SU-DHL-6 (cell line): ENCODE results near the gene ZNF154.

Experiments used
- H2AFZ ChIP-seq: fragments of 200-600 bp; sonication (generic); 2 replicates; pipeline ENCODE4 v1.6.1; 2014; ENCODE audit warnings: low read depth, mild to moderate bottlenecking, moderate library complexity, mixed read lengths, antibody characterized with exemption, low read length; ENCODE audit not compliant: severe bottlenecking
- H3F3A ChIP-seq: fragments of 200-600 bp; shearing (Covaris generic); 2 replicates; pipeline ENCODE4 v1.6.0; 2016; ENCODE audit warnings: antibody characterized with exemption, mild to moderate bottlenecking; ENCODE audit not compliant: insufficient read depth
- H3K27ac ChIP-seq: fragments of 200-600 bp; sonication (generic); 2 replicates; pipeline ENCODE4 v1.5.1; 2016; ENCODE audit warnings: low read depth, mild to moderate bottlenecking, low read length, moderate library complexity, mixed read lengths
- H3K27me3 ChIP-seq: fragments of 200-600 bp; sonication (generic), shearing (Covaris generic); 2 replicates; pipeline ENCODE4 v1.6.0; 2014; ENCODE audit warnings: mild to moderate bottlenecking, low read length
- H3K36me3 ChIP-seq: fragments of 200-600 bp; sonication (generic); 2 replicates; pipeline ENCODE4 v1.6.1; 2014; ENCODE audit warnings: mild to moderate bottlenecking, low read length, mixed read lengths
- H3K4me2 ChIP-seq: fragments of 300-600, 200-600 bp; shearing (Covaris generic), sonication (generic); 2 replicates; pipeline ENCODE4 v1.6.0; 2014; ENCODE audit warnings: low read length, low read depth, mild to moderate bottlenecking; ENCODE audit not compliant: poor library complexity, severe bottlenecking
- H3K4me3 ChIP-seq: fragments of 200-600 bp; sonication (generic); 2 replicates; pipeline ENCODE4 v1.5.1; 2014; ENCODE audit warnings: antibody characterized with exemption, low read length, mild to moderate bottlenecking, mixed read lengths; ENCODE audit not compliant: insufficient read depth, poor library complexity, severe bottlenecking
- H3K79me2 ChIP-seq: fragments of 200-600 bp; sonication (generic); 2 replicates; pipeline ENCODE4 v1.6.1; 2014; ENCODE audit warnings: mild to moderate bottlenecking, low read length, moderate library complexity; ENCODE audit not compliant: insufficient read depth
- H3K9ac ChIP-seq: fragments of 200-600 bp; sonication (generic); 2 replicates; pipeline ENCODE4 v1.7.0; 2014; ENCODE audit warnings: mild to moderate bottlenecking, low read length
- H3K9me2 ChIP-seq: fragments of 200-600 bp; sonication (generic); replicated peaks from 2 replicates; pipeline ENCODE4 v1.6.1; 2014; ENCODE audit warnings: low read length; ENCODE audit not compliant: insufficient read depth
- H3K9me3 ChIP-seq: fragments of 200-600 bp; sonication (generic); 2 replicates; pipeline ENCODE4 v1.6.1; 2014; ENCODE audit warnings: low read length, mixed read lengths; ENCODE audit not compliant: insufficient read depth
- H4K20me1 ChIP-seq: fragments of 200-600 bp; sonication (generic); 2 replicates; pipeline ENCODE4 v1.6.1; 2014; ENCODE audit warnings: low read depth, mild to moderate bottlenecking, antibody characterized with exemption, low read length, moderate library complexity, mixed read lengths
- EZH2phosphoT487 ChIP-seq: fragments of 200-600 bp; sonication (generic), shearing (Covaris generic); conservative IDR thresholded peaks from 2 replicates; pipeline ENCODE4 v1.6.1; 2018; ENCODE audit warnings: mild to moderate bottlenecking, antibody characterized with exemption, low read length, moderate library complexity, mixed read lengths
- TF ChIP-seq, protein P1 (sequence below): fragments of 200-600 bp; sonication (generic); IDR thresholded peaks from one replicate; pipeline ENCODE4 v1.5.1; 2017; ENCODE audit warnings: antibody characterized with exemption, mild to moderate bottlenecking, low read length, moderate library complexity; ENCODE audit not compliant: insufficient read depth, poor library complexity, severe bottlenecking

The ZNF154 gene

GRCh38 chr19:57754091-57754673 lies 45.2 kb upstream of the ZNF154 start:
- no peaks in the 10 kb centered on the region for H3K9me3 ChIP-seq
- H3K4me2 ChIP-seq = no peak overlapping the region
- H3F3A ChIP-seq = no peaks in the 10 kb centered on the region
- no peak for TF ChIP-seq EZH2phosphoT487
- TF ChIP-seq, protein P1, sequence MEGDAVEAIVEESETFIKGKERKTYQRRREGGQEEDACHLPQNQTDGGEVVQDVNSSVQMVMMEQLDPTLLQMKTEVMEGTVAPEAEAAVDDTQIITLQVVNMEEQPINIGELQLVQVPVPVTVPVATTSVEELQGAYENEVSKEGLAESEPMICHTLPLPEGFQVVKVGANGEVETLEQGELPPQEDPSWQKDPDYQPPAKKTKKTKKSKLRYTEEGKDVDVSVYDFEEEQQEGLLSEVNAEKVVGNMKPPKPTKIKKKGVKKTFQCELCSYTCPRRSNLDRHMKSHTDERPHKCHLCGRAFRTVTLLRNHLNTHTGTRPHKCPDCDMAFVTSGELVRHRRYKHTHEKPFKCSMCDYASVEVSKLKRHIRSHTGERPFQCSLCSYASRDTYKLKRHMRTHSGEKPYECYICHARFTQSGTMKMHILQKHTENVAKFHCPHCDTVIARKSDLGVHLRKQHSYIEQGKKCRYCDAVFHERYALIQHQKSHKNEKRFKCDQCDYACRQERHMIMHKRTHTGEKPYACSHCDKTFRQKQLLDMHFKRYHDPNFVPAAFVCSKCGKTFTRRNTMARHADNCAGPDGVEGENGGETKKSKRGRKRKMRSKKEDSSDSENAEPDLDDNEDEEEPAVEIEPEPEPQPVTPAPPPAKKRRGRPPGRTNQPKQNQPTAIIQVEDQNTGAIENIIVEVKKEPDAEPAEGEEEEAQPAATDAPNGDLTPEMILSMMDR = no peak
- H3K4me3 ChIP-seq = no peak overlapping the region
- H3K36me3 ChIP-seq = peaks cover 44% of the 10 kb centered on the region
- H3K27me3 ChIP-seq = no peaks in the 10 kb centered on the region
- no peak overlapping the region for H3K27ac ChIP-seq
- no peak overlapping the region for H2AFZ ChIP-seq
- peaks cover 14% of the 10 kb centered on the region for H3K79me2 ChIP-seq
- no peaks in the 10 kb centered on the region for H4K20me1 ChIP-seq
- H3K9ac ChIP-seq = no peak overlapping the region
- no peaks in the 10 kb centered on the region for H3K9me2 ChIP-seq

GRCh38 chr19:57748029-57748428 lies 39.0 kb upstream of the ZNF154 start:
- Histone ChIP-seq H3K9me3 (no peaks in the 10 kb centered on the region), H3K79me2 (peaks cover 38% of the 10 kb centered on the region), H4K20me1 (no peaks in the 10 kb centered on the region), H3K4me3 (peak overlapping the region; percentile 84), H3K9me2 (no peaks in the 10 kb centered on the region), H3K36me3 (peaks cover 16% of the 10 kb centered on the region), H3F3A (no peaks in the 10 kb centered on the region), H3K9ac (peak overlapping the region; percentile 89), H2AFZ (no peak overlapping the region), H3K4me2 (peak overlapping the region; percentile 76), H3K27ac (no peak overlapping the region), H3K27me3 (no peaks in the 10 kb centered on the region)
- TF ChIP-seq EZH2phosphoT487 = no peak
- TF ChIP-seq, protein P1 = no peak

DNA sequence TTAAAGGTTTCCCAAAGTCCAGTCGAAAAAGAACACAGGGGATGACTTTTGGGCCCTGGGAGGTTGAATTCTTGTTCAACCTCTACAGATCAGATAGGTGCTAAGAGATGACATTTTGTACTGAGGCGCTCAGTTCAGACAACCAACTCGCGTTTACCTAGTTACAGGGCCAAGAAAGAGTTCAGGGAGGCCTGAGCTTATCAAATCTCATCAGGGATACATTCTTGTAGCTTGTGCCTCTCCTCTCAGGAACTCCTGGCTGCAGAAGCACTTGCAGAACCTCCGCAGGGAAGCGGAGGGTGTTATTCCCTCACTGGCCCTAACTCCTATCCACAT lies 38.4 kb upstream of the ZNF154 start:
- no peak for TF ChIP-seq EZH2phosphoT487
- TF ChIP-seq, protein P1 = no peak
- Histone ChIP-seq H3K36me3 (peaks cover 10% of the 10 kb centered on the region), H4K20me1 (no peaks in the 10 kb centered on the region), H3K27ac (no peak overlapping the region), H3K9me3 (no peaks in the 10 kb centered on the region), H2AFZ (peak overlapping the region; percentile 69), H3K9me2 (no peaks in the 10 kb centered on the region), H3F3A (no peaks in the 10 kb centered on the region), H3K4me2 (peak overlapping the region; percentile 76), H3K79me2 (peaks cover 38% of the 10 kb centered on the region), H3K4me3 (peak overlapping the region; percentile 84), H3K27me3 (no peaks in the 10 kb centered on the region), H3K9ac (peak overlapping the region; percentile 89)
